Peyer's patch (tissue), 4 donors: ENCODE measurements around the gene MOB3C. TPM values are rescaled to one million over a fixed set of nuclear protein-coding genes. Genes with fewer than 3 reads are reported as not detected.

Source experiments
- DNase-seq, 3 donors: peaks; one replicate each; pipeline ENCODE4 v3.0.0-alpha.2; 2017 to 2019
- H3K27ac ChIP-seq, 4 donors: fragments of 200-600 bp; sonication (generic); one replicate each; pipeline ENCODE4 v1.5.1; 2016 to 2019
- H3K27me3 ChIP-seq, 2 donors: fragments of 200-600 bp; sonication (generic); one replicate each; pipeline ENCODE4 v1.5.1; 2019
- H3K36me3 ChIP-seq, 3 donors: fragments of 200-600 bp; sonication (generic); one replicate each; pipeline ENCODE4 v1.5.1; 2016 to 2019
- H3K4me1 ChIP-seq, 4 donors: fragments of 200-600 bp; sonication (generic); one replicate each; pipeline ENCODE4 v1.5.1; 2016 to 2019
- H3K4me3 ChIP-seq, 4 donors: fragments of 200-600 bp; sonication (generic); 1 replicate in 3 of 4; 2 replicates in 1 of 4; pipeline ENCODE4 v1.5.1; 2016 to 2019; ENCODE audit warnings: mild to moderate bottlenecking in 1 of 4
- H3K9me3 ChIP-seq, 4 donors: fragments of 200-600 bp; sonication (generic); one replicate each; pipeline ENCODE4 v1.5.1; 2016 to 2019; ENCODE audit warnings: mild to moderate bottlenecking in 1 of 4
- POLR2A ChIP-seq, 2 donors: fragments of 450-650 bp; IDR thresholded peaks; one replicate each; pipeline ENCODE4 v1.5.1; 2017; ENCODE audit warnings: antibody characterized with exemption in 2 of 2, mild to moderate bottlenecking in 2 of 2, moderate library complexity in 2 of 2
- total RNA-seq, 4 donors: library from RNA; depleted of rRNA; stranded (reverse); fragments of >200 nt; gene quantifications; one replicate each; pipeline ENCODE4 v1.1.0, GENCODE V29; 2016
- TF ChIP-seq, protein P1 (sequence below), 6 experiments: fragments of 450-650 bp in 4 of 6; fragments of 200-600 bp in 2 of 6; sonication (generic) in 1 of 6; IDR thresholded peaks; one replicate each; pipeline ENCODE4 v1.5.1; 2017 to 2019; ENCODE audit warnings: antibody characterized with exemption in 6 of 6, mild to moderate bottlenecking in 3 of 6, moderate library complexity in 1 of 6

MOB3C gene
- total RNA-seq, 4 donors from 2014 or later: 7.7 to 22.3 (median 14.5) TPM

DNA sequence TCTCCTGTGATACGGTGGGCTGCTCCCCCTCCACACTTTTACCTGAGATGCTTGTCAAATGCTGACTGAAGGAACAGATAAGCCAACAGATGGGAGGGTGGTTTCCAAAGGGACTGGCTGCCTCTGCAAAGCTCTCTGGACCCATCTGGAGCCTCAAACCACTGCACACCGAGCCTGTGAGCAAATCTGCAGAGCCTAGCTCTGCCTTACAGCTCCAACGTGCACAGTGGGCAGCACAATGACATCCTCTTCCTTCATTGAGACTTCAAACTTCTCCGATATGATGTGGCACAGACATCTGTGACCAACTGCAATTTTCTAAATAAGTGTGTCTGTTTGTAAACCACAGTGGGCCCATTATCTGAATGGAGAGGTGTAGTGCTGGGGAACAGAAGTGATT, 38.9 kb downstream of the MOB3C start:
- TF ChIP-seq, protein P1, sequence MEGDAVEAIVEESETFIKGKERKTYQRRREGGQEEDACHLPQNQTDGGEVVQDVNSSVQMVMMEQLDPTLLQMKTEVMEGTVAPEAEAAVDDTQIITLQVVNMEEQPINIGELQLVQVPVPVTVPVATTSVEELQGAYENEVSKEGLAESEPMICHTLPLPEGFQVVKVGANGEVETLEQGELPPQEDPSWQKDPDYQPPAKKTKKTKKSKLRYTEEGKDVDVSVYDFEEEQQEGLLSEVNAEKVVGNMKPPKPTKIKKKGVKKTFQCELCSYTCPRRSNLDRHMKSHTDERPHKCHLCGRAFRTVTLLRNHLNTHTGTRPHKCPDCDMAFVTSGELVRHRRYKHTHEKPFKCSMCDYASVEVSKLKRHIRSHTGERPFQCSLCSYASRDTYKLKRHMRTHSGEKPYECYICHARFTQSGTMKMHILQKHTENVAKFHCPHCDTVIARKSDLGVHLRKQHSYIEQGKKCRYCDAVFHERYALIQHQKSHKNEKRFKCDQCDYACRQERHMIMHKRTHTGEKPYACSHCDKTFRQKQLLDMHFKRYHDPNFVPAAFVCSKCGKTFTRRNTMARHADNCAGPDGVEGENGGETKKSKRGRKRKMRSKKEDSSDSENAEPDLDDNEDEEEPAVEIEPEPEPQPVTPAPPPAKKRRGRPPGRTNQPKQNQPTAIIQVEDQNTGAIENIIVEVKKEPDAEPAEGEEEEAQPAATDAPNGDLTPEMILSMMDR (IDR thresholded peaks at IDR 0.05): no peak
- TF ChIP-seq POLR2A (IDR thresholded peaks at IDR 0.05): no peak
- peaks cover 0 to 83% (median 0%) of the 10 kb centered on the region in 3 donors for H3K36me3 ChIP-seq
- no peak for DNase-seq
- peaks cover 0 to 6% (median 0%) of the 10 kb centered on the region in 4 donors for H3K4me1 ChIP-seq
- no peaks in the 10 kb centered on the region for H3K27me3 ChIP-seq
- no peaks in the 10 kb centered on the region for H3K9me3 ChIP-seq
- no peak overlapping the region for H3K4me3 ChIP-seq
- no peak overlapping the region for H3K27ac ChIP-seq

DNA sequence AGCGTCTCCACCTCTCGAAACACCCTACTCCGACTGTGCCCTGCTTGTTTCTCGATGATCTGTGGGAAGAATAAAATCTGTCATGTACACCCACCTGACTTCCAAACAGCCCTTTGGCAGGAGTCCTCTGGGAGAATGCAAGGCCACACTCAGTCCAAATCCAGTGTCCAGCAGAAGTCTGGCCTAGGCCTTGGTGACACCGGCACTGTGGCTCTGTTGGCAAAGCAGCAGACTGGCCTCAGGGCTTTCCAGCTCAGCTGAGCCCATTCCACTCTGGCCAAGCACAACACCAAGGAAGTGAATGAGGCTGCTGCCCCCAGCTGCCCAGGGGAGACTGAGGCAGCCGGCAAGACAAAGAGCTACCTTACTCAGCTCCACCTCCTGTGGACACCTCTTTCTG, 40.0 kb downstream of the MOB3C start:
- Histone ChIP-seq H3K36me3 (peaks cover 0 to 78% (median 0%) of the 10 kb centered on the region in 3 donors), H3K27ac (no peak overlapping the region)

DNA sequence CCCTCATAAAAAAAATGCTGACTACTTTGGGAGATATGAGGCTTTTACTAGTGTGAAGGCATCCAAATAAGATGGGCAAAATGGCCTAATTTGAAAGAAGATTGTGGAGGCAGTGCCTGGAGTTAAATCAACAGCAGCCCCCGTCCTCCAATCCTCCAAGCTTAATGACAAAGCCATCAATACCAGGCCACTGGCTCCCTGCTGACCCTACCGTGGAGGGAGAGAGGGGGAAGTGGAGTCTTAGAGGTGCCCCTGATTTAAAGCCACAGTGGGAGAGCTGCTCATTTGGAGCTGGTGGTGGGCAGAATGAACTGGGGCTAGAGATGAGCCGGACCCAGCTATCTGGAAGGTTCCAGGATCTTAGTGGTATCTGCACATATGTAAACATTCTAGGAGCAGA, 40.8 kb downstream of the MOB3C start:
- no peaks in the 10 kb centered on the region for H3K9me3 ChIP-seq
- H3K27me3 ChIP-seq: no peaks in the 10 kb centered on the region
- no peak overlapping the region for H3K4me3 ChIP-seq
- H3K27ac ChIP-seq: no peak overlapping the region
- H3K36me3 ChIP-seq: peaks cover 0 to 75% (median 0%) of the 10 kb centered on the region in 3 donors
- TF ChIP-seq POLR2A (IDR thresholded peaks at IDR 0.05): no peak
- TF ChIP-seq, protein P1 (IDR thresholded peaks at IDR 0.05): no peak
- no peaks in the 10 kb centered on the region for H3K4me1 ChIP-seq
- DNase-seq: peak in 1 of 3 donors; percentile 7

More for the DNA sequence above, 40.0 kb downstream of the MOB3C start:
- Histone ChIP-seq H3K4me3 (no peak overlapping the region), H3K27me3 (no peaks in the 10 kb centered on the region), H3K4me1 (no peaks in the 10 kb centered on the region), H3K9me3 (no peaks in the 10 kb centered on the region)
- no peak for TF ChIP-seq POLR2A (IDR thresholded peaks at IDR 0.05)
- TF ChIP-seq, protein P1 (IDR thresholded peaks at IDR 0.05): no peak
- DNase-seq: no peak

DNA sequence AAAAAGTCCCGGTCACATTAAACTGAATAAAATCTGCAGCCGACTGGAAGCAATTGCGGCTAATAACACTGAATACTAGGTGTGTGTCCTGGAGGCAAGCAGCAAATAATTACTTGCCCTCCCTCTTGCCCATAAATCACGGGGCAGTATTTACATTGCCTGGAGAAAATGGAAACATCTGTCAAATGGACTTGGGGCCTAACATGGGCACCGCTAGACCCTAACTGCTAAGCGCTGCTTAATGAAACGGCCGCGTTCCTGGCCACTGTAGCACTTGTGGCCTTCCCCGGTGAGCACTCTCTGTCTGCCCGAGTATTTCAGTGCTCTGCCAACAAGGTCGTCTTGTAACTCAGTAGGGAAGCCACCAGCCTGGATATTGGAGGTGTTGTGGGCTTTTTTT, 41.3 kb downstream of the MOB3C start:
- no peaks in the 10 kb centered on the region for H3K9me3 ChIP-seq
- H3K4me3 ChIP-seq: no peak overlapping the region
- peaks cover 0 to 70% (median 0%) of the 10 kb centered on the region in 3 donors for H3K36me3 ChIP-seq
- no peak overlapping the region for H3K27ac ChIP-seq
- DNase-seq: no peak
- no peaks in the 10 kb centered on the region for H3K27me3 ChIP-seq
- no peaks in the 10 kb centered on the region for H3K4me1 ChIP-seq
- TF ChIP-seq POLR2A (IDR thresholded peaks at IDR 0.05): no peak
- TF ChIP-seq, protein P1 (IDR thresholded peaks at IDR 0.05): no peak

DNA sequence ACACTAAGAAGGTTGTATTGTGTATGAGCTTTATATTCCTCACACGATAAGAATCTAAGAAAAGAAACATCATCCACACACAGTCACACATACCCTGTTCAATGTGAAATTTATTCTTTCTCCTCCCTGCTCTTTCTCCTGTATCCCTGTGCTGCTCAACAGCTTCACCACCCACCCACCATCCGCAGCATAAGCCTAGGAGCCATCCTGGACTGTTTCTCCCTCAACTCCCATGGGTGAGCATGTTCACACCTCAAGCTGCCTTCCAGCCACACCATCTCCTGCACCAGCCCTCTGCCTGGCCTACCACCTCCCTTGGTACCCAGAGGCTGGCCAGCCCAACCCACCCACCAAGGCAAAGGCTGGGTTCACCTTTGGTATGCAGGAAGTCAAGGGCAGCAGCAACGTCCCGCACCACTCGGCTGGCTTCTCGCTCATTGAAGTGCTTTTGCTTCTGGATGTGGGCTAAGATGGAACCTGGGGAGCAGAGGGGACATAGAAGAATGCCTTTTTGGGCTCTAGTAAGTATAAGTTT, 44.9 kb downstream of the MOB3C start:
- Histone ChIP-seq H3K4me3 (no peak overlapping the region), H3K9me3 (no peaks in the 10 kb centered on the region), H3K4me1 (no peaks in the 10 kb centered on the region), H3K27me3 (no peaks in the 10 kb centered on the region), H3K36me3 (peaks cover 0 to 56% (median 0%) of the 10 kb centered on the region in 3 donors), H3K27ac (no peak overlapping the region)
- DNase-seq: no peak
- TF ChIP-seq POLR2A (IDR thresholded peaks at IDR 0.05): no peak
- TF ChIP-seq, protein P1 (IDR thresholded peaks at IDR 0.05): no peak
